Activated CD8-positive, alpha-beta T cell treated with anti-CD3 and anti-CD28 coated beads for 36 hours (primary cell): Measurements from ENCODE around the gene CACNA2D4. TPM values are rescaled to one million over a fixed set of nuclear protein-coding genes. Genes with fewer than 3 reads are reported as not detected.

Experiments
- ATAC-seq: fragments of 200-7000 bp; cut with Tn5 transposase; one replicate; pipeline ENCODE4 v1.10.0; 2021; ENCODE audit warnings: mild to moderate bottlenecking, moderate library complexity
- CTCF ChIA-PET: fragments of 350-600 bp; sonication (Branson Sonifier 250); formaldehyde crosslinking; loops from one replicate; lab custom pipeline; 2021; ENCODE audit warnings: antibody characterized with exemption; lab: Charles Lee
- POLR2A ChIA-PET: fragments of 350-600 bp; sonication (Branson Sonifier 250); formaldehyde crosslinking; loops from one replicate; lab custom pipeline; 2021; ENCODE audit warnings: antibody characterized with exemption; lab: Charles Lee
- DNase-seq: peaks from one replicate; pipeline ENCODE4 v3.0.0-alpha.2; 2020
- H3K27ac Mint-ChIP-seq: one replicate; pipeline ENCODE4 v1.8.0; 2021; ENCODE audit warnings: mild to moderate bottlenecking, mixed read lengths
- H3K27me3 Mint-ChIP-seq: one replicate; pipeline ENCODE4 v1.8.0; 2021; ENCODE audit warnings: mixed read lengths
- H3K36me3 Mint-ChIP-seq: one replicate; pipeline ENCODE4 v1.8.0; 2021; ENCODE audit warnings: low read depth, mixed read lengths
- H3K4me1 Mint-ChIP-seq: one replicate; pipeline ENCODE4 v1.8.0; 2021; ENCODE audit warnings: low read depth, mixed read lengths
- H3K4me3 Mint-ChIP-seq: one replicate; pipeline ENCODE4 v1.8.0; 2021; ENCODE audit warnings: mild to moderate bottlenecking, moderate library complexity, mixed read lengths
- H3K9me3 Mint-ChIP-seq: one replicate; pipeline ENCODE4 v1.8.0; 2021; ENCODE audit warnings: mixed read lengths
- CTCF ChIP-seq: fragments of 200-600 bp; IDR thresholded peaks from one replicate; pipeline ENCODE4 v1.8.0; 2022; ENCODE audit warnings: antibody characterized with exemption, mild to moderate bottlenecking
- intact Hi-C: fragments of 100-400 bp; cut with micrococcal nuclease; formaldehyde crosslinking; loops from one replicate; pipeline ENCODE4 v1.10.0; 2022
- total RNA-seq, 2 experiments: library from RNA; stranded (reverse); gene quantifications; one replicate each; pipeline ENCODE4 v1.2.3, GENCODE V29; 2021

The CACNA2D4 gene
- total RNA-seq, 2 experiments from 2014 or later, result 4.2 to 4.3 TPM

DNA sequence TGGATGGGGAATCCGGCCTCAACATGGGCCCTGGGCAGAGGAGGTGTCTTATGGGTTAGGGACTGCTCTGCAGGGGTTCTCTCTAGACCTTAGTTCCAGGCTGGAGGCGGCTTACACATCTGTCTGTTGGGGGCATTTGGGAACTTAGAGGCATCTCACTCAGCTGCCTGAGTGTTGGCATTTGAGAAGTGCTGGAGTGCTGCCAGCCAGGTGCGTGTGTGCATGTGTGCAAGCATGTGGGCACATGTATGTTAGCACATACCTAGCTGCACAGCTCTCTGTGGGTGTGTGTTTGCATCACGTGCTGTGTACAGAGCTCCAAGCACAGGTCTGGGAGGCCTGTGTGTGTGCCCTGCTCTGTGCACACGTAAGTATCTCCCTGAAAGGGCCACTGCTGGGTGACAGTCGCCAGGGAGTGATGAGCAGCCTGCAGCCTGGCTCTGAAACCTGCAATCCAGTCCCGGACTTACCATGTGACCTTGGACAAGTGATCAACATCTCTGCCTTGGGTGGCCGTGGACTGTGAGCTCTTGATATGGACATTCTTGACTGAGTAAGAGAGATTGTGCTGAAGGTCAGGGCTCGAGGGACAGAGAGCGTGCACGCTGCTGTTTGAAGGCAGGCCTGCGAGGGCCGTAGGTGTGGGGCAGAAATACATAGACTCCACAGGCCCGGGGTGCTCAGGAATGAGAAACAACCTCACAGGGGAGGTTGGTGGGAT is 92.9 kb downstream of the CACNA2D4 start:
- no peak for DNase-seq
- peaks cover 14% of the 10 kb centered on the region for H3K27me3 Mint-ChIP-seq
- H3K36me3 Mint-ChIP-seq, result no peaks in the 10 kb centered on the region
- no peak for ATAC-seq
- POLR2A ChIA-PET, result interaction anchor here (0.6 kb wide), 2 partner anchors 65 to 130 kb away, joined by 3 read pairs; no protein-coding TSS in a partner anchor
- H3K4me3 Mint-ChIP-seq, result no peak overlapping the region
- no peak for TF ChIP-seq CTCF
- CTCF ChIA-PET, result interaction anchor here (2.5 kb wide), 1 partner anchor 114 kb away, joined by 8 read pairs; no protein-coding TSS in a partner anchor
- intact Hi-C loops, result no loop called here
- H3K27ac Mint-ChIP-seq, result no peak overlapping the region
- no peaks in the 10 kb centered on the region for H3K9me3 Mint-ChIP-seq
- H3K4me1 Mint-ChIP-seq, result no peaks in the 10 kb centered on the region

DNA sequence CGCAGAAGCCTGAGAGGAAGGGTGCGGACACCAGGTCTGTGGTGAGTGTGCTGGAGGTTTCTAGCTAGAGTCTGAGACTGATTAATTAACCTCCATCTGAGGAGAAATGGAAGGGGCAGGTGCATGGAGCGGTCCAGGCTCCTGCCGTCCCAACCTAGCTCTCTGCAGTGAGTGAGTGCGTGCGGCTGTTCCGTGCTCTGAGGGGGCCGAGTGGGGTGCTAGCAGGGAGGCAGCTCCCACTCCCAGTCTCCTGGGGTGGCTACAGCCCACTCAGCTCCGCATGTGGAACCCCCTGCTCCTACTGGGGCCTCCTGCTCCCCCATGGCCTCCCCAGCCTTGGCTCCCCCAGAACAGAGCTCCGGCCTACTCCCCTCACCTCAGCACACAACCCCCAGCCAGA is 95.2 kb downstream of the CACNA2D4 start:
- intact Hi-C loops, result no loop called here
- ATAC-seq, result no peak
- CTCF ChIA-PET, result interaction anchor here (2.5 kb wide), 1 partner anchor 117 kb away, joined by 8 read pairs; no protein-coding TSS in a partner anchor
- H3K4me3 Mint-ChIP-seq, result no peak overlapping the region
- POLR2A ChIA-PET, result no interaction called here
- TF ChIP-seq CTCF, result no peak
- no peak overlapping the region for H3K27ac Mint-ChIP-seq
- no peaks in the 10 kb centered on the region for H3K4me1 Mint-ChIP-seq
- H3K9me3 Mint-ChIP-seq, result no peaks in the 10 kb centered on the region
- no peaks in the 10 kb centered on the region for H3K36me3 Mint-ChIP-seq
- DNase-seq, result no peak
- H3K27me3 Mint-ChIP-seq, result peaks cover 14% of the 10 kb centered on the region

DNA sequence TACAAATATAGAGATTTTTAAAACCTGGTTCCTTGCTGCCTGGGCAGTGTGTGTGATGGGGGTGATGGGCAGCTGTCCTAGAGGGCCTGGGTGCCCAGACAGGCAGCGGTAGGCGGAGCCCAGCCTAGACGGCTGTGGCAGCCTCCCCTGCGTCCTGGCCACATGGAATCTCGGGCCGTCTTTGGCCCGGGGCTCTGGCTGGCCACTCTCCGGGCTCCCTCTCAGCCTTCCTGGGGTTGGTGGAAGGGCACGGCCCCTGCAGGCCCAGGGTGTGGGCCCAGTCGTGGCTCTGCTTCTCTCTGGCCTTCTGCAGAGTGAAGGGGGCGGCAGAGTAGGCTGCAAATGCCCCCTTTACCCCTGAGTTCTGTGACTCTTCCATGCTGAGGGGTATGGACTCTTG is 95.8 kb downstream of the CACNA2D4 start:
- H3K27me3 Mint-ChIP-seq, result peaks cover 14% of the 10 kb centered on the region
- CTCF ChIA-PET, result interaction anchor here (2.5 kb wide), 1 partner anchor 117 kb away, joined by 8 read pairs; no protein-coding TSS in a partner anchor
- H3K27ac Mint-ChIP-seq, result no peak overlapping the region

GRCh38 chr12:1821805-1822204 is 96.6 kb downstream of the CACNA2D4 start:
- ChIA-PET CTCF (interaction anchor here (1.2 kb wide), 1 partner anchor 118 kb away, joined by 5 read pairs; no protein-coding TSS in a partner anchor), POLR2A (interaction anchor here (1.0 kb wide), 1 partner anchor 99 kb away, joined by 3 read pairs; no protein-coding TSS in a partner anchor)
- intact Hi-C loops, result no loop called here

More for the DNA sequence above, 95.8 kb downstream of the CACNA2D4 start:
- POLR2A ChIA-PET, result no interaction called here
- intact Hi-C loops, result no loop called here
- no peak for ATAC-seq
- H3K4me1 Mint-ChIP-seq, result no peaks in the 10 kb centered on the region
- H3K4me3 Mint-ChIP-seq, result no peak overlapping the region
- no peaks in the 10 kb centered on the region for H3K9me3 Mint-ChIP-seq
- no peak for DNase-seq
- TF ChIP-seq CTCF, result no peak
- H3K36me3 Mint-ChIP-seq, result no peaks in the 10 kb centered on the region

More at GRCh38 chr12:1821805-1822204, 96.6 kb downstream of the CACNA2D4 start:
- Mint-ChIP-seq H3K27ac (no peak overlapping the region), H3K4me1 (no peaks in the 10 kb centered on the region), H3K36me3 (no peaks in the 10 kb centered on the region), H3K4me3 (no peak overlapping the region), H3K9me3 (no peaks in the 10 kb centered on the region), H3K27me3 (peaks cover 14% of the 10 kb centered on the region)
- no peak for TF ChIP-seq CTCF
- DNase-seq (no peak), ATAC-seq (no peak)
